KOPT-K1 (cell line): ENCODE measurements around the gene AGAP5.
"Not testable (repeated sequence)": the region's sequence is repeated elsewhere in the genome, so short reads cannot be mapped to it uniquely, and the experiment has no call there.

Experiments
- H3K27ac ChIP-seq: fragments of 200-600 bp; sonication (generic); 2 replicates; pipeline ENCODE4 v1.5.1; 2016; ENCODE audit warnings: antibody characterized with exemption, mild to moderate bottlenecking, low read depth, low read length; ENCODE audit not compliant: poor library complexity, severe bottlenecking
- H3K36me3 ChIP-seq: fragments of 200-600 bp; sonication (generic); 2 replicates; pipeline ENCODE4 v1.5.1; 2017; ENCODE audit warnings: antibody characterized with exemption, mild to moderate bottlenecking, low read length, moderate library complexity; ENCODE audit not compliant: insufficient read depth
- H3K9me3 ChIP-seq: fragments of 200-600 bp; sonication (generic); 2 replicates; pipeline ENCODE4 v1.5.1; 2017; ENCODE audit warnings: antibody characterized with exemption, low read length, mild to moderate bottlenecking; ENCODE audit not compliant: insufficient read depth, poor library complexity, severe bottlenecking

Gene AGAP5

DNA sequence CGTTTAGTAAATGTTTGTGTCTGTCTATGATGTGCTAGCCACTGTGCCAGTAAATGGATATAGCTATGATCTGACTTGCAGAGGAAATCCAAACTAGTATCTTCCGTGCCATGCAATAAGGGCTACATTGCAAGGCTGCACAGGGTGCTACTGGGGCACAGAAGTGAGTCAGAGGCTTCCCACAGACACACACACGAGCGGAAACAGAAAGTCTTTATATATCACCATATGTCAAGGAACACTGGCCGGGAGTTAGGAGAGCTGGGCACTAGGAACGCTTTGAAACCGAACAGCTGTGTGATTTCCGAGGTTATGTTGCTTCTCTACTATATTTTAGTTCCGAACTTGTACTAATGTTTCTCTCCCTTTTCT lies 31.9 kb upstream of the AGAP5 start:
- H3K36me3 ChIP-seq: peaks cover 37% of the 10 kb centered on the region
- peak overlapping the region; percentile 84 for H3K27ac ChIP-seq
- not testable (repeated sequence) for H3K9me3 ChIP-seq

DNA sequence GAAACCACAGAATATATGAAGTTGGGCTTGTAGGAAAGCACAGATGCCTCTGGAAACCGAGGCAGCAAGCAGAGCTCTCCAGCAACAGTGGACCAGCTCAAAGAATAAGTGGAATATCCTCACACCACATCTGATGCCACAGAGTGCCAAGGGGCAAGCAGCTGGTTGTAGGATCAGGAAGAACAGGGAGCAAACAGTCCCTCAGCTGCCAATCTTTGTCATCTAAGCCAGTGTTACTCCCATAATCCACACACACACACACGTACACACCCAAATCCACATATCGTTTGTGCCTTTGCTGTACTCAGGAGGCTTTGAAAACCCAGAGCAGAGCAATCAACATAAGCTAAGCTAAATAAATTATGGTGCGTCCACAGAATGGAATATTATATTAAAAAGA lies 25.6 kb upstream of the AGAP5 start:
- Histone ChIP-seq H3K9me3 (no peaks in the 10 kb centered on the region), H3K27ac (no peak overlapping the region), H3K36me3 (peaks cover 80% of the 10 kb centered on the region)

DNA sequence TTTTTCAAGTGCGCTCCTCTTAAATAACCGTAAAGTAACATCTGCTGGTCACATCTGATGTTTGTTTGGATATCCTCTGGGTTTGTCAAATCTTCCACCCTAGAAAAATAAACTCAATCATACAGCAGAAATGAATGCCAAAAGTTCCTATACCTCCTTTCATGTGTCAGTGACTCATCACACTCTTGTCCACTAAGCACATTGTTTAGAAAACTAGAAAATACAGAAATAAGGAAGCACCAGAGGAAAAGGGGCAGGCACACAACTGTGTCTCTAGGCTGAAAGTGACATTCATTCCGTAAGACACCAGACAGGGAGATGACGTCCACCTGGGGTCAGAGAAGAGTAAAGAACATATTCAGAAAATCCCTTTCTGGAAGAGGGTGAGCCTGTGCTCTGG lies 22.7 kb upstream of the AGAP5 start:
- H3K36me3 ChIP-seq: peaks cover 92% of the 10 kb centered on the region
- H3K27ac ChIP-seq, H3K9me3 ChIP-seq: not testable (repeated sequence)

DNA sequence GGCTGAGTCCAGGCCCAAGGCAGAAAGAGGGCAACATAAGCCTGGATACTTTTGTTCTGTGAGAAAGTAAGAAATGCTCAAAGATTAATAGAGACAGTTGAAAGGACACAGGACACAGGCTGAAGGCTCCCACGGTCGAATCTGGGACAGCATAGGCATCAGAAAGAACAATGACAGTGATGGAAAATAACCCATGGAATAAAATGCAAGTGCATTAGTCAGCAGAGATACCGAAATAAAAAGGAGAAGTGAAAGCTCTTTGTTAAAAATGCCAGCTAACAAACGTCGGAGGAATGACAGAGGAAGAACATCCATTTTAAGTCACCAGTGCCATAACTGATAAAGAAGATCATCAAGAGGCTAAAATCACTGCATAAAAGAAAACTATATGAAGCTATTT lies 19.6 kb upstream of the AGAP5 start:
- Histone ChIP-seq H3K36me3 (peaks cover 78% of the 10 kb centered on the region), H3K9me3 (no peaks in the 10 kb centered on the region), H3K27ac (no peak overlapping the region)

DNA sequence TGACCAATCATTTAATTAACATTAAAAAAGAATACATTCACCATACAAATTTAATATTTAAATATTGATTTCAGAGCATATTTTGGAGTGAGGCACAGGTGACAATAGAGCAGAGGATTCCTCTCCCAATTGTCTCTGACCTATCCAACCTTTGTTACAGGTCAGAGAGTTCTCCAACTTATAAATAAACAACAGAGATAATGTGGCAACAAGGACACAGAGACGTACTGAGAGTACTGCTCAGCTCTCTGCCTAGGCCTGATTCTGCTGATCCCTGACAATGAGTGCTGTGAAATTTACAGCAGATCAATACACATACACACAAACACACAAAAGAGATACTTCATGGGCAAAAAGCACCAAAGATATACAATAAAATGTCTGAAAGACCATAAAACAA lies 18.3 kb upstream of the AGAP5 start:
- Histone ChIP-seq H3K27ac (no peak overlapping the region), H3K9me3 (no peaks in the 10 kb centered on the region), H3K36me3 (peaks cover 67% of the 10 kb centered on the region)

- H3K9me3 ChIP-seq, H3K27ac ChIP-seq: not testable (repeated sequence)
- peaks cover 59% of the 10 kb centered on the region for H3K36me3 ChIP-seq
These were observed 17.6 kb upstream of the AGAP5 start for GRCh38 chr10:73715179-73716156.

DNA sequence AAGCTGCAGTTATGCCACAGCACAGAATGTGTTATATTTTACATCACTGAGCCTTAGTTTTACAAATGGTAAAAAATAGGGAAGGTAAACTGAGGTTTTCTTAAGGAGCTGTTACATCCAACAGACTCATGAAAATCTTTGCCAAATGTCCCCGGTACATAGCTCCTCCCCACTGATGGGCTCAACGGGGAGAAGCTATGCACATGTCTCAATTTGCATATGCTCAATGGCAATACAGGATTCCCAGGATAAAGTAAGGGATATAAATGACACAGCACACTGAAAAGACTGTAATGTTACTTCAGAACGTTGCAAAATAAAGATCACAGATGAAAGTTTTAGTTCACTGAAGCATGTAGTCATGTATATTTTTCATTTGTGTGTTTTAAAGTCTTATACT lies 16.6 kb upstream of the AGAP5 start:
- peaks cover 57% of the 10 kb centered on the region for H3K36me3 ChIP-seq
- H3K9me3 ChIP-seq, H3K27ac ChIP-seq: not testable (repeated sequence)

DNA sequence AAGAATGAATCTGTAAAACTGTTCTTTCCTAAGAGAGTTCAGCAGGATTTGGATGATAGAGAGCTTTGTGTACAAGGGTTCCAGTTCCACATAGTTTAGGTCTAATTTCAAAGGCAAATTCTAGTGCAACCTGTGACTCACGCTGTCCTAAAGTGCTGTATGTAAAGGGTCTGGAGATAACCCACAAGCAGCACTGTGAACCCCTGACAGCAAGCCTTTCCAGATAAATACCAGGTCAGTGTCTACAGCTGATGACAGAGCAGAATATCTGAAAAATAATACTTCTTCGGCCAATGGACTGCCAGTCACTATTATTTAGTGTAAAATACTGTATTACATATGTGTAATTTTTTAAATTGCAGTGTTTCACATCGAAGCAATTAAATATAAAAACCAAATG lies 16.0 kb upstream of the AGAP5 start:
- peaks cover 51% of the 10 kb centered on the region for H3K36me3 ChIP-seq
- H3K9me3 ChIP-seq, H3K27ac ChIP-seq: not testable (repeated sequence)

GRCh38 chr10:73711683-73712082 lies 13.8 kb upstream of the AGAP5 start:
- not testable (repeated sequence) for H3K27ac ChIP-seq, H3K9me3 ChIP-seq
- H3K36me3 ChIP-seq: peaks cover 29% of the 10 kb centered on the region

DNA sequence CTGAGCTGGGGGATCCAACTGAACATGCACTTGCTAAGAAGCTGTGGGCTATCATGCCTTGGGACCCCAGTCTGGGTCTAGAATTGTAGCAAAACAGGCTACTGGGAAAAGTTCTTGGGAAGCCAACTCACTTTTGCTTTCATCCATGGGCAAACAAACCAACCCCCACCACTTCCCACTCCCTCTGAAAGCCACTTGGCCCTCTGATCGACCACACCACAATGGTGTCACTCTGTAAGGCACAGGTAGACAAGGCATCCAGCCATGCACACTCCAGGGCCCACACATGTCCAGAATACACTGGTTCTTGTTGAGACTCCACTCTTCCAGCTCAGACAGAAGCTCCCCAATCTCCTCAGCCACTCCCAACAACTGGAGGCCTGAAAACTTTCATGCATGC lies 10.2 kb upstream of the AGAP5 start:
- not testable (repeated sequence) for H3K27ac ChIP-seq, H3K9me3 ChIP-seq
- peaks cover 13% of the 10 kb centered on the region; the same call in 1 of the 2 replicates for H3K36me3 ChIP-seq

GRCh38 chr10:73707628-73708027 lies 9.7 kb upstream of the AGAP5 start:
- not testable (repeated sequence) for H3K9me3 ChIP-seq, H3K36me3 ChIP-seq, H3K27ac ChIP-seq

DNA sequence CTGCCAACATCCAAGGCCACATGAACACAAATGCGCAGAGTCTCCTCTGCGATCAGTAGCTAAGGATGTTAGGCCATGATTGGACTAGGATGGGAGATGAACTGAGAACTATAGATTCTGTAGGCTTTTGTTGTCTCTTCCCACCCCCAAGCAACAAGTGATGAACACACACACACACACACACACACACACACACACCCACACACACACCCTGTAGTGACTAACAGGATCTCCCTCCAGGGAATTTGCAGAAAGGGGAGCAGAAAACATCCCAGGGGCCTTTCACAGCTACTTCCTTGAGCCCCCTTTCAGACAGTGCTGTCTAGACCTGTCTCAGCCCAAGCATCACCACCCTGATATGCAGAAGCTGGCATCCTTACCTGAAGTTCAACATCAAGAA lies 8.6 kb upstream of the AGAP5 start:
- not testable (repeated sequence) for H3K27ac ChIP-seq

DNA sequence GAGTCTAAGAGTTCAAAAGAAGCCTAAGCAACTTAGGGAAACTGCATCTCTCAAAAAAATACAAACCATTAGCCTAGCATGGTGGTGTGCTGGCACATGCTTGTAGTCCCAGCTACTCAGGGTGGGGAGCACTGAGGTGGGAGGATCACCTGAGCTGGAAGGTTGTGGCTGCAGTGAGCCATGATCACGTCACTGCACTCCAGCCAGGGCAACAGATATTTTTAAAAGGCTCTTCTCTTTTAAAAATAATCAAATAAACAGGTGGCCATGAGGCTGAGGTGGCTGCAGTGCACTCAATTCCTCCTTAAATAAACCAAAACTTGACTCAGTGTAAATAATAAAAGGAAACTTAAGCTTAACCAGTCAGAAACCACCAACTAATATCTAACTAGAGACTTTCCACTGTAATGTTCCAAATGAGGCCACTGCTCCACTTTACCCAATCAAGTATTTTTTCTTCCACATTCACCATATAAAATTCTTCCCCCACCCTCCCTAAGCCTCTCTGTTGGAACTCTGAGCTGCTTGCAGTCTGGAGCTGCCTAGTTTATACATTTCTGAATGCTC lies 7.7 kb upstream of the AGAP5 start:
- H3K9me3 ChIP-seq, H3K27ac ChIP-seq, H3K36me3 ChIP-seq: not testable (repeated sequence)

More for the DNA sequence above, 8.6 kb upstream of the AGAP5 start:
- not testable (repeated sequence) for H3K36me3 ChIP-seq, H3K9me3 ChIP-seq

GRCh38 chr10:73703924-73704323 lies 6.0 kb upstream of the AGAP5 start:
- H3K9me3 ChIP-seq, H3K36me3 ChIP-seq, H3K27ac ChIP-seq: not testable (repeated sequence)

GRCh38 chr10:73698819-73699218 lies 910 bp upstream of the AGAP5 start:
- H3K36me3 ChIP-seq, H3K9me3 ChIP-seq, H3K27ac ChIP-seq: not testable (repeated sequence)

DNA sequence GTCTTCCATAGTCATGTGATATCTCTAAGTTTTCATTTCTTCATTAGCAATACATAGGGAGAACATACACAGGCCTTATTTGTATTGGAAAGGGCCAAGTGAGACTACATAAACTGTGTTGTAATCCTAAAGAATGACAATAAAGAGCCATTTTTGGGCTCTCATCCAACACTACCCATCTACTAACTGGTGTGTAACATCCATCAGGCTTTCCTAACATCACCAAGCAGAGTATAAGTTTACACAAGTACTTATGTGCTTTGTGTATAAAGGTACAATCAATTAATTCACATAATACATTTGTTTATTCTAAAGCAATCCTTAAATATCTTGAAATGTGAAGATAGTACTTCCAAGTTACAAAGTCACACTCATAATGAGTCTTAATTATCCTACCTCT lies 2.6 kb downstream of the AGAP5 start:
- not testable (repeated sequence) for H3K9me3 ChIP-seq, H3K36me3 ChIP-seq, H3K27ac ChIP-seq
